GM19328 (cell line): ENCODE measurements around the gene ACTRT2.

Experiments used
- ATAC-seq: cut with Tn5 transposase; IDR thresholded peaks from one replicate; pipeline ENCODE4 v1.9.1; 2021; ENCODE audit warnings: mild to moderate bottlenecking, moderate library complexity; ENCODE audit not compliant: unreplicated experiment

ACTRT2 gene

DNA sequence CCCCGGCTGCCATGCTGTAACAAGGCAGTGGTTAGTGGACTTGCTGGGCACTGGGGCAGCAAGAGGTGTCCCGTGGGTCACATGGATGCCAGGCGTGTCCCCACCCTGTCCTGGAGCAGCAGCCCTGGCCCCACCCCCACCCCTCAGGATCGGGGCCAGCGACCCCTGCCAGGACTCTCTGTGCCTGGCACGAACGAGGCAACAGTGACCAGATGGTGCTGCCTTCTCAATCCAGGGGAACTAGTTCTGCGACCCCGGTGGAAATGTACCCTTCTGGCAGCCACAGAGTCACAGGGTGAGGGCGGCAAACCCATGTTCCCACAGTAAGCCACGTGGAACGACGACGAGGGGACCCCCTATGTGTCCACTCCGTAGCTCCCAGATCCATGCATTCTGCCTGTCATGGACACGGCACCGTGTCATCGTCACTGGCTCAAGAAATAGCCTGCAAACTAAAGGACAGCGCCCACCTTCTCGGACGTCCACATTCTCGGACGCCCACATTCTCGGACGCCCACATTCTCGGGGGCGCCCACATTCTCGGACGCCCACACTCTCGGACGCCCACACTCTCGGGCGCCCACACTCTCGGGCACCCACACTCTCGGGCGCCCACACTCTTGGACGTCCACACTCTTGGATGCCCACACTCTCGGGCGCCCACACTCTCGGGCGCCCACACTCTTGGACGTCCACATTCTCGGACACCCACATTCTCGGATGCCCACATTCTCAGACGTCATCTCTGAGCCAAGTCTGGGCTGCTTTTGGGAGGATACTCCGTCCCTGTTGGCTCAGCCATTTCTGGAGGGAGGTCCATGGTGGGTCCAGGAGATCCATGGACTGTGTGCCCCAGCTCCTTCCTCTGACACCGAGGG lies 19.6 kb upstream of the ACTRT2 start:
- no peak for ATAC-seq

DNA sequence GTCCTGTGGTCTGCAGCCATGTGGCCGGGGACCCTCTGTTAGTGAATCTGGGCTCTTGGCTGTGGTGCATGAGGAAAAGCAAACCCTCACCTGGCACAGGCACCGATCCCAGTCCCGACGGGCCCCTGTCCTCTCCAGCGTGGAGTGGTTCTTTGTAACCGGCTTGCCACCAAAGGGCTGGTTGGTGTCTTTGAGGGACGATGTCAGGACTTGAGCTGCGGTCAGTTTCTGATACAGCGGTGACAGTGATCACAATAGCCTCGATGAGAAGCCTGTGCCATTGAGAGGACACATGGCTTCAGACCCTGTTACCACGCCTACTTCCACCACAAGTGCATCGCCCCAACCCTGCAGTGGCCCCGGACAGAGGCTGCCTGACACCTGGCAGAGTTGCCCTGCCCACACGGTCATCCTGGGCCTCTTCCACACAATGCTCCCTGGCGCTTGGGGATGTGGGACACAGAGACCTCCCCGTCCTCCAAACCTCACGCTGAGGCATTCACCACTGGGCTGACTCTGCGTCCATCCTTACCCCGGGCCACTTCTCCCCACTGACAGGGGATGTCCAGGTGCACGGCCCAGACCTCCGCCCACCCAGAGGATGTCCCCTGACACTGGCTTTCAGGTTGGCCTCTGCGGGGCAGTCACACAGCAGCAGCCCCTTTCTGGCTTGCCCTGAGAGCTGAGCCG lies 18.8 kb upstream of the ACTRT2 start:
- no peak for ATAC-seq

DNA sequence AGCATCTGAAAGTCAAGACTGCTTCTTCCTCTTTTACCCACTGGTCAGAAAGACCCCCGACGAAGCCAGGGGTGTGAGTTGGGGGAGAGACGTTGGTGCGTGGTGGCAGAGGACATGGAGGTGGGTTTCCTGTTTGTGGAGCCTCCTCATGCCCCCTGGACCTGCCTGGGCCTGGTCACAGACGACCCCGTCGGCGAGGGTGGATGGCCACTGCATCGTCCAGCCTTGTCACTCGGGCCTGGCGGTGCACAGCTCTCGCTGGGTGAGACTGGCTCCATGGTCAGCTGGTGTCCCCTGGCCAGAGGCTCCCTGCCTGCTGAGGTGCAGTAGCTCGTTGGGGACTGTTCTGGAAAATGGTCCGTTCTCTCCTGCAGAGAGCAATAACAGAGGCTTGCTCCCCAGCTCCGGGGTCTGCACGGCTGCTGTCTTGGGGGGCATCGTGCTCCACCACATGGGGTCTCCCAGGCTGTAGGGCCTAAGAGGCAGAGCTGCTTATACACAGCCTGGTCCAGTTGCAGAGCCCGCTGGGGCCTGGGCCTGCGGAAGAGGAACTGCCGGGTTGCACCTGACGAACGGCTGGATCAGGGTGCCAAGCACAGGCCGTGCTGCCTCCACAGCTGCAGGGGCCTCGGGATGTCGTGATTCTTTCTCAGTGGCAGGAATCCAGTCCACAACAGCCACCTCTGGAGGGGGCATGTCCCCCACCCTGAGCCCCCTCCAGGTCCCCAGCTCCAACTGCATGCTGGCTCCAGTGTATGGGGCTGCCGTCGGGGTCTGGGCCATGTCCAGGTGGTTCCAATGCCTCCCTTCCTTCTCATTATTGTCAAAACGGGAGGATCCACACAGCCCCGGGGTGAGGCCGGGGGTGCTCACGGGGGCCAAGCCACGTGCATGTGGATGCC lies 18.0 kb upstream of the ACTRT2 start:
- no peak for ATAC-seq

DNA sequence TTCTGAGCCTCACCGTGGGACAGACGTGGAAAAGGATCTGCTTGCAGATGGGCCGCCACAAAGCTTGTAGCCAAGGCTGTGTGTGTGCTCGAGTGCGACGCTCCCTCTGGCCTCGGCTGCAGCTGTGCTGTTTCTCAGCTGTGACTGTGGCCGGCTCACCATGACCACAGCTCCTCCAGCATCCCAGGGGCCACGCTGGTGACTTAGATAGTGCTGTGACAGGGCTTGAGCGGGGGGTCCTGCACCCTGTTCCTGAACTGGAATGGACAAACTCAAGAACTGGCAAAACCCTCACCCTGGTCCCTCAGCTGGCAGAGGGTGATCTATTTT lies 17.4 kb upstream of the ACTRT2 start:
- ATAC-seq, result no peak

DNA sequence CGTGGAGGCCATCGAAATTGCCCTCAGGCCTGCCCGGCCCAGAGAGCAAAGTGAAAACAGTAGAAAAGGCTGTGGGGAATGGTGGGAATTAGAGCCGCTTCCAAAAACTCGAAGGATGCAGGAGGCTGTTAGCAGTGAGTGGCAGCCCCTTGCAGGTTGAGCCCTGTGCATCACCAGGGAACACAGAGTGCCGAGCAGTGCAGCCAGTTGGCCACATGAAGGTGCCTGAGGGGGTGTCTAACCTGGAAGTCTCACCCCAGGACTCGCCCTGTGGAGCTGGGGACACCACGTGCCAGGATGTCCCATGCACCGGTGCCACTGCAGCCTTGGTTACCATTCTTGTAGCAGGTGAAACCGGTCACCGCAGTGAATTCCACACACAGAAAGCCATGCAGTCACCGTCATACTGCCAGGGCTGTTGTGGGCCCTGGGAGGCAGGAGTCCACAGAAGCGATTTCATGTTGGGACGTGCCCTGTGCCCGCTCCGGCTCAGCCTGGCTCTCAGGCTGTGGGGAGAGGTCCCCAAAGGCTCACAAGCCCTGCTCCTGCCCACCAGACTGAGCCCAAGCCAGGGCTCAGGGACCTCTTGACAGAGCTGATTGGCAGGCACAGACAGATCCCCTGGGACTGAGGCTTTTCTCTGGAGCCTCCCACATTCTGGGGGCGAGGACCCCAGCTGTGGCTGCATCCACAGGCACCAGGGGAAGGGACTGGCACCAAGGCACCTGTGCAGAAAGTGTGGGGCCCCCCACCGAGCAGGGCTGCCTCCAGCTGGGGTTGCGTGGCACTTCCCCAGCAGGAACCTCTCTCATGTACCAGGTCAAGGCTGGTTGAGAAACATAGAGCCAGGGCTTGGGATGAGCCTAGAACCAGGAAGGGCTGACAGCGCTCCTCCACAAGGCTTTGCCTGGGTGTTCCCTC lies 16.7 kb upstream of the ACTRT2 start:
- no peak for ATAC-seq

DNA sequence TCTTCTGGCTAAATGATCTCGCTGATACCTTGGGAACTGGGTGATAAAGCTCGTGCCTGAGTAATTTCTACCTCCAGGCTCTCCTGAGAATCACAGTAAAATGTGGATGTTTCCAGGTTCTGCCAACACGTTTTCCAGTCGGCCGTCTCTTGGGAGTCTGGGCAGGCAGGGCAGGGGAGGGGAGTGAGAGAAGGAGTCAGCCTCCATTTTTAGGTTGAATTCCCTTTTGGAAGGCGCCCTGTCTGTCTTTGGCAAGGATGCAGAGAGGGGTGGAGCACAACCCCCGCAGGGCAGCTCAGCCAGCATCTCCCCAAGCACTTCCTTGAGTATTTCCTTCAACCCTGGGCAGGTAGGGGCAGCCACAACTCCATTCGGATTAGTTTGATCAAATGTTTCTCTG lies 15.5 kb upstream of the ACTRT2 start:
- no peak for ATAC-seq

DNA sequence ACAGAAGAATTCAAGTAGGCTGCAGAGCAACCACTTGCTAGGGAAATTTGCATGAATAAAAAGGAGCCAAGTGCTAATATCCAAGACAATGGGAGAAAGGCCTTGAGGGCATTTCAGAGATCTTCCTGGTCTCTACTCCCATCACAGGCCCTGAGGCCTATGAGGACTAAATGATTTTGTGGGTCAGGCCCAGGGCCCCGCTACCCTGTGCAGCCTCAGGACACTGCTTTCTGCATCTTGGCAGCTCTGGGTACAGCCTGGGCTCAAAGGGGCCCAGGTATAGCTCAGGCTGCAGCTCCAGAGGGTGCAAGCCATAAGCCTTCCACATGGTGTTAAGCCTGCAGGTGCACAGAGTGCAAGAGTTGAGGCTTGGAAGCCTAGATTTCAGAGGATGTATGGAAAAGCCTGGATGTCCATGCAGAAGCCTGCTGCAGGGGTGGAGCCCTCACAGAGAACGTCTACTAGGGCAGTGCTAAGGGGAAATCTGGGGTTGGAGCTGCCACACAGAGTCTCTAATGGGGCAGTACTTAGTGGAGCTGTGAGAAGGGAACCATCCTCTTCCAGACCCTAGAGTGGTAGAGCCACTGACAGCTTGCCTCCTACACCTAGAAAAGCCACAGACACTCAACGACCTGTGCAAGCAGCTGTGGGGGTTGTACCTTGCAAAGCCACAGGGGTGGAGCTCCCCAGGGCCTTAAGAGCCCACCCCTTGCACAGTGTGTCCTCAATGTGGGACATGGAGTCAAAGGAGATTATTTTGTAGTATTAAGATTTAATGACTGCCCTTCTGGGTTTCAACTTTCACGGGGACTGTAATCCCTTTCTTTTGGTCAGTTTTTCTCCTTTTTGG lies 13.7 kb upstream of the ACTRT2 start:
- ATAC-seq, result no peak

DNA sequence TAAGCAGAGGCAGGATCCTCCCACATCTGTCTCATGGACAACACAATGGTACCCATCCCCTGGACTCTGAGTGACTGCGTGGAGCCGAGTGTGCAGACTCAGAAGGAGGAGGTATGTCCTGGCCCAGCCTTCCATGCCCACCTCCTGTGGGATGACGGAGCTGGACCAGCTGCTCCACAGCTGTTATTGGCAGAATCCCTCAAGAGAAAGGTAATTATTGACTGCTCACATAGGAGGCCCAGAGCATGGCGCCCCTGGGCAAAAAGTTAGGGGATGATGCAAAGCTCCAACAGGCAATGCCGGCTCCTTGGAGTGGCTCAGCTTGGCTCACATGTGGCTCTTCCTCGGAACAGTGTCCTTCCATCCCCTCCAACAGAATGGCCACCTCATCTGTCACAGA lies 12.2 kb upstream of the ACTRT2 start:
- ATAC-seq, result no peak

DNA sequence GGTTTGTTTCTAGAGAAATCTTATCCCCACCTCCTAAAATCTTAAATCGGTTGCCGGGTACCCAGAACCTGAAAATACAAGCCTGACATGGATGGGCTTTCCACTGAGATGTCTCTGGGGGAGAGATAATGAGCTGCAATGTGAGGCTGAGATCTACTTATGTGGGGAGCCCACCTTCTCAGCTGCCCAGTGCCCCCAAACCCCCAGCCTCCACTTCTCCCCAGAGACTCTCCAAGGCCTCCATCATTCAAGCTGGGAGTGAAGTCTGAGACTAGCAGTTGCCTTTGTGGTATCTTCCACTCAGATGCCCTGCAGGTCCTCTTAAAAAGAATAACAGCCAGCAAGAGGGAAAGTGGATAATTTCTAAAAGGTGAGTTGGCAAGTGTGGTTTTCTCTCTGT lies 11.7 kb upstream of the ACTRT2 start:
- no peak for ATAC-seq

DNA sequence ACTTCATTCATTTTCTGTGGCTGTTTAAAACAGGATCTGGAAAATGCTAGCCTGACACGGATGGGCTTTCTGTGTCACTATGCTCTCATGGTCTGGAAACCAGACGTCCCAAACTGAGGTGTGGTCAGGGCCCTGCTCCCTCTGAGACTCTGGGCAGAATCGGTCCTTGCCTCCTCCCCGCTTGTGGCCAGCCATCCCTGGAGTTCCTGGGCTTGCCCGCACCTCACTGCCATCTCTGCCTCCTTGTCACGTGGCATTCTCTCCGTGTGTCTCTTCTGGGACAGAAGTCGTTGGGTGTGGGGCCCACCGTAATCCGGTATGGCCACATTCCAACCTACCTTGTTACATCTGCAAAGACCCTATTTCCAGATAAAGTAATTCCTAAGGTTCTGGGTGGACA lies 10.1 kb upstream of the ACTRT2 start:
- no peak for ATAC-seq

DNA sequence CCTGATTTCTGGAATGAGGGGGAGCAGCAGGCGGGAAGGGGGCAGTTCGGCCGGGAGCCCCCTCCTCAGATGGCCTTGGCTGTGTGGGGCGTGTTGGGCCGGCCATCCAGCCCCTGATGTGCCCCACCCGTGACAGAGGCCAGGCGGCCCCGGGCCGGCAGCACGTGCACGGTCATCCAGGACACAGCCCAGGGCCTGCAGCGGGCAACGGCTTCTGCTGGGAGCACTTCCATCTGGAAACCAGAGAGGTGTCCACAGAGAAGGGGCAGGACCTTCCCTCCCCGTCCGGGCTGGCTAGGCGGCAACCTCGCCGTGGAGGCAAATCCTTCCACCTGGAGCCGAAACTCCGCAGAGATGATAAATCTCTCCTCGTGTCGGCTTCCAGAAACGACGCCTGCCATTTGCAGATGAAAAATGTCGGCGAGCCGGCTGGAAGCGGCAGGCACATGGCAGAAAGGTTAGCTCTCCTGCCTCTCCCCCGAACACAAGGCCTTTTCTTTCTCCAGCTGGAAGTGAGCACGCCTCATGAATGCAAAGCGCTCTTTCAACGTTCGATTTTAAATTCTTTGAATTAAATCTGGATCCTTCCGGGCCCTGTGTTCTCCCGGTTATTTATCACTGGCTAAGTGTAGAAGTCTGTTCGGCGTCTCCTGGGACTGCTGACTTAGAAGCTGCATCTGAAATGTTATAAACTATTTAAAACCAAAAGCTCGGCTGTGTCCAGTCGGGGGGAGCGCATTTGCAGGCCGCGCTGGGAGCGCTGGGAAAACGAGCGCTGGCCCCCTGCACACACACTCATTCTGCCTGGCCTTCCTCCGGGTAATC lies 9.4 kb upstream of the ACTRT2 start:
- ATAC-seq, result no peak

DNA sequence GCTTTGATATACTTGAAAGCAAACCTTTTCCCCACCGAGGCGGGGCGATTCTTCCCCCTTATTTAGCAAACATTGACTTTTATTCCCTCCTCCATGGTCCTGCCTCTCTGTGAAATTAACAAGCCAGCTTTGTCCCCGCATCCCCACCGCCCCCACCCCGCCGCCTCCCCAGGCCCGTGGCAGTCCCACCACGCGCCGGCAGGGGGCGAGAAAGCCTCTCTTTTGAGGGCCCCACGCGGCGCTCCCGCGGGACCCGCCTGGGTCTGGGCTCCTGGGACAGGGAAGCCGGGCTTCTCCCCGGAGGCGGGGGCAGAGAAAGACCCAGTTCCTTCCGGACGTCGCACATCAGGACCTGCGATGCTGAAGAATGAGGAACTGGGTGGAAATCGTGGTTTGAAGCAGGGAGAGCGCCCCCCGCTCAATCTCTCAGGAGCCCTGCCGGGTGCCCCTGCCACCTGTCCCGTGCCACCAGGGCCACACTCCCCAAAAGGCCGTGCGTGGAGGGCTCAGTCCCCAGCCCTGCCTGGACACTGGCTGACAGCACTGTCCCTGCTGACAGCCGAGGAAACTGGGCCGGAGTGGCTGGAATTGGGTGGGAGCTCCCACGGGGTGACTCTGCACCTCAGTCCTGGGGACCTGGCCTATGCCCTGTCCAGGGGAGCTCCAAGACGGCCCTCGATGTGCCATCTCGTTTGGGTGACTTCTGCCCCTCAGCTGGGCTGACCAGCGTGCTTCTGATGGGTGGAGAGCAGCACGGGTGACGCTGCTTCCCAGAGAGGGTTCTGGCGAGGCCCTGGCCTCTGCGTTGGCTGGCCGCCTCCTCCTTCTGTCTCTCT lies 8.6 kb upstream of the ACTRT2 start:
- no peak for ATAC-seq

DNA sequence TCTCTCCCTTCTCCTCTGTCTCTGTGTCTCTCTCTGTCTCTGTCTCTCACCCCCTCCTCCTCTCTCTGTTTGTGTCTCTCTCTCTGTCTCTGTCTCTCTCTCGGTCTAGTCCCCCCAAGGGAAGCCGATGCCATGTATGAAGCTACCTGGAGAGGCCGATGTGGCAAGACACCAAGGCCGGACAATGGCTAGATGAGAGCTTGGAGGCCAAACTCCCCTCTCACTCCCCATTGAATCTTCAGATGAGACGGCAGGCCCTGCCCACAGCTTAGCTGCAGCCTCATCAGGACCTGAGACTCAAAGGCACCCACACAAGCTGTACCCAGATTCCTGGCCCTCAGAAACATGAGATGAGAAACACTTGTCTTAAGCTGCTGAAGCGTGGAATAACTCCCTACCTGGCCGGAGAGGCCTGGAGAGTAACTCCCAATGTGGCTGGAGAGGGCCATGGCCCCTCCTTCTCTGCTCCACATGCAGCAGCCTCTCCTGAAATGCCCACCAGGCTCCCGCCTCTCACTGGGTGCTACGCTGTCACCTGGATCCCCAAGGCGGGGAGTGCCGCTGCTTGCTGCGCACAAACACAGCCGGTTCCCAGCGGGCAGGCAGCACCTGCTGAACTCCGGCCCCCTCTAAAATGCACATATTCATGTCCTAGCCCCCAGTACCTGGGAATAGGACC lies 7.8 kb upstream of the ACTRT2 start:
- ATAC-seq, result no peak

DNA sequence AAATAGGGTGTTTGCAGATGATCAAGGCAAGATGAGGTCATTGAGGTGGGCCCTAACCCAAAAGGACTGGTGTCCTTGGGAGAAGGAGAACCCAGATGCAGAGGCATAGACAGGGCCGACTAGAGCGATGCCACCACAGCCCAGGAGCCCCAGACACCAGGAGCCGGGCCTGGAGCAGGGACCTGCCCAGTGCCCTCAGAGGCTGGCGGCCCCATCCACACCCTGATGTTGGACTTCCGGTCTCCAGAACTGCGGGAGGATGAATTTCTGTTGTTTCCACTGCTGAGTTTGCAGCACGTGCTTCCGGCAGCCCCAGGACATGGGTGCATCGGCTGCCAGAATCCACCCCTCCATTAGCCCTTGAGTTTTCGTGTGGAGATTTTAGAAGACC lies 7.2 kb upstream of the ACTRT2 start:
- no peak for ATAC-seq

DNA sequence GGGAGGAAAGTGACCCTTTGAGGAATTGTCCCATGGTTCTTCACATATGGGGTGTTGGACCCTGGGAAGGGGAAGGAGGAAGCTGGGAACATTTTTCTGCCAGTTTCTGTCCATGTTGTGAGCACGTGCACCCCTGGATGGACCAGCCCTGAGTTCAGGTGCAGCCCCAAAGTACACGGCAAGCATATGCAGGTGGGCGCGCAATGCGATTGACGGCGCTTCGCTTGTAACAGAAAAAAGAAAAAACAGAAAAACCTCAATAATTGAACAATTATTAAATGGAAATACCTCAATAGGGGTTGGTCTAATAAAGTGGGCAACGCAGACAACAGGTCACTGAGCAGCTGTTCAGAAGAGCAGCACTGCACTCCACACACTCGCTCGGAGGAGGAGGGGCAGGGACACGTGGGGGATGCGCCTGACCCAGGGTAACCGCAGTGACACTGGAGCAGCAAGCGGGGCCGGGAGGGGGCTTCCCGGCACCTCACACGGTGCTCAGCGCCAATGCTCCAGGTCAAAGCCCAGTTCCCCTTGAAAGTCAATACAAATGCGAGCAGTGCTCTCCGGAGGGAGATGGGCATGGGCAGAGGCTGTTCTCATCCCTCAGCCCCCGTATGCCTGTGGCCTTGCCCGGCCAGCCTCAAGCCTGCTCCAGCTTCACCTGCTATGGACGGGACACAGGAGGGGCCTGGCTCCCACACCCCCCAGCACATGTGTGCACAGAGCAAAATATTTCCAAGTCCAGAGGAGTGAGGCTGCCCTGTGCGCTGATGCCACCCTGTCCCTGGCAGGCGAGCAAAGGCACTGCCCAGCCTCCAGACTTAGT lies 6.6 kb upstream of the ACTRT2 start:
- no peak for ATAC-seq

DNA sequence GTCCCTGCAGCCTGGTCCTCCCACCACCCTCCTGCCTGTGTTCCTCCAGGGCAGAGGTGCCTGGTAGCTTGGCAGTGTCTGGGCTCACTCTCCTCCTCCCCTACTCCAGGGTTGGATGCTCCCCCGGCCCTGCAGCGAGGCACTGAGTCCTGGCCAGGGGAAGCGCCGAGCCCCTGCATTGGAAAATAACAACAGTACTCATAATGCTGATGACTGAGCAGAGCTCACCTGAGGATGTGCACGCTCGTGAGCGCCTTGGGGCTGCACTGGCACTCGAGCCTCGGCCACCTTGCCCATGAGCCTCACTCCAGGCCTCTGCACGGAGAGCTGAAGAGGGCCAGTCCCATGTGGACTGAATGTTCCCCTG lies 6.0 kb upstream of the ACTRT2 start:
- ATAC-seq, result no peak

DNA sequence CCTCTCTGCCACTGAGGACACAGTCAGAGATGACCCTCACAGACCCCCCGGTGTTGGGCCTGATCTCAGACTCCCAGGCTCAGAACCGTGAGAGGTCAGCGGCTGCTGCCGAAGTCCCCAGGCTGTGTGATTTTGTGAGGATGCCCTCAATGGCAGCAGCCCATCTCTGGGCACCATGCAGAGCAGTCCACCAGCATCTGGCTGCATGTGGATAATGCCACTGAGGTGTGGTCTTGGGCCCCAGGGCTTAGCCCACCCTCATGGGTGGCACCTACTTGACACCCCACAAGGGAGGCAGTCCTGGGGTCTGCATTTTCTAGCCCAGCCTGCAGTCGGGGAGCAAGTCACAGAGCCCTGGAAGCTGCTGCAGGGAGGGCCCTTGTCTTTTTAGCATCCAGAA lies 5.5 kb upstream of the ACTRT2 start:
- ATAC-seq, result no peak
